Neural cell (in vitro differentiated cells): ENCODE measurements around the gene TMF1. TPM values are rescaled to one million over a fixed set of nuclear protein-coding genes. Genes with fewer than 3 reads are reported as not detected.
A peak's percentile ranks its signal among the peaks of the same experiment; 100 is the strongest.

Experiments used
- H2AFZ ChIP-seq: fragments of 200-600, 300-800 bp; sonication (generic), shearing (Covaris generic); 2 replicates; pipeline ENCODE4 v1.6.0; 2014; ENCODE audit warnings: low read depth, mild to moderate bottlenecking, antibody characterized with exemption, low read length, moderate library complexity
- H3F3A ChIP-seq: fragments of 200-600 bp; shearing (Covaris generic); 2 replicates; pipeline ENCODE4 v1.6.1; 2016; ENCODE audit warnings: mild to moderate bottlenecking, moderate library complexity, mixed read lengths, antibody characterized with exemption, low read length; ENCODE audit not compliant: insufficient read depth, poor library complexity, severe bottlenecking
- H3K27ac ChIP-seq: fragments of 200-600, 300-800 bp; sonication (generic), shearing (Covaris generic); 2 replicates; pipeline ENCODE4 v1.5.1; 2014; ENCODE audit warnings: mild to moderate bottlenecking, low read length, moderate library complexity
- H3K27me3 ChIP-seq: fragments of 300-800, 200-600 bp; sonication (generic), shearing (Covaris generic); 2 replicates; pipeline ENCODE4 v1.6.0; 2014; ENCODE audit warnings: mild to moderate bottlenecking, low read depth, low read length, moderate library complexity; ENCODE audit not compliant: insufficient read depth
- H3K36me3 ChIP-seq: fragments of 300-800, 200-600 bp; sonication (generic), shearing (Covaris generic); 2 replicates; pipeline ENCODE4 v1.5.1; 2014; ENCODE audit warnings: mild to moderate bottlenecking, antibody characterized with exemption, low read length, moderate library complexity; ENCODE audit not compliant: insufficient read depth
- H3K4me2 ChIP-seq: fragments of 300-800, 200-600 bp; sonication (generic), shearing (Covaris generic); 2 replicates; pipeline ENCODE4 v1.6.0; 2014; ENCODE audit warnings: mild to moderate bottlenecking, low read length
- H3K4me3 ChIP-seq: fragments of 300-800, 200-600 bp; sonication (generic), shearing (Covaris generic); 2 replicates; pipeline ENCODE4 v1.5.1; 2014; ENCODE audit warnings: mild to moderate bottlenecking, low read length, moderate library complexity
- H3K79me2 ChIP-seq: fragments of 200-600 bp; shearing (Covaris generic); replicated peaks from 2 replicates; pipeline ENCODE4 v1.6.0; 2014; ENCODE audit warnings: mild to moderate bottlenecking, low read length, moderate library complexity; ENCODE audit not compliant: insufficient read depth
- H3K9ac ChIP-seq: fragments of 300-800, 200-600 bp; sonication (generic), shearing (Covaris generic); 2 replicates; pipeline ENCODE4 v1.6.1; 2016; ENCODE audit warnings: mild to moderate bottlenecking, low read length, mixed read lengths
- H3K9me2 ChIP-seq: fragments of 200-600 bp; shearing (Covaris generic); 2 replicates; pipeline ENCODE4 v1.6.1; 2016; ENCODE audit warnings: mild to moderate bottlenecking, low read length, mixed read lengths; ENCODE audit not compliant: insufficient read depth
- H3K9me3 ChIP-seq: fragments of 200-600, 300-800 bp; sonication (generic), shearing (Covaris generic); 2 replicates; pipeline ENCODE4 v1.6.1; 2016; ENCODE audit warnings: mild to moderate bottlenecking, mixed run types, low read length, moderate library complexity, mixed read lengths
- H4K20me1 ChIP-seq: fragments of 200-600 bp; shearing (Covaris generic); 2 replicates; pipeline ENCODE4 v1.6.1; 2016; ENCODE audit warnings: mild to moderate bottlenecking, mixed run types; ENCODE audit not compliant: insufficient read depth
- CTCF ChIP-seq: fragments of 450-650 bp; IDR thresholded peaks from 2 replicates; pipeline ENCODE4 v1.5.1; 2014; ENCODE audit warnings: antibody characterized with exemption, mild to moderate bottlenecking, moderate library complexity; ENCODE audit not compliant: poor library complexity, severe bottlenecking
- EP300 ChIP-seq: fragments of 450-650 bp; conservative IDR thresholded peaks from 2 replicates; pipeline ENCODE4 v1.6.1; 2014; ENCODE audit warnings: antibody characterized with exemption, mild to moderate bottlenecking, moderate library complexity; ENCODE audit not compliant: poor library complexity, severe bottlenecking
- EZH2 ChIP-seq: fragments of 200-600, 300-800 bp; shearing (Covaris generic), sonication (generic); IDR thresholded peaks from 2 replicates; pipeline ENCODE4 v1.6.1; 2014; ENCODE audit warnings: antibody characterized with exemption, low read length, borderline replicate concordance, mild to moderate bottlenecking; ENCODE audit not compliant: insufficient read depth, poor library complexity, severe bottlenecking
- MXI1 ChIP-seq: fragments of 450-650 bp; conservative IDR thresholded peaks from 2 replicates; pipeline ENCODE4 v1.6.1; 2014; ENCODE audit warnings: antibody characterized with exemption, mild to moderate bottlenecking; ENCODE audit not compliant: poor library complexity, severe bottlenecking
- POLR2AphosphoS5 ChIP-seq: IDR thresholded peaks from 2 replicates; pipeline ENCODE4 v1.6.1; 2012
- RAD21 ChIP-seq: fragments of 450-650 bp; conservative IDR thresholded peaks from 2 replicates; pipeline ENCODE4 v1.6.1; 2014; ENCODE audit warnings: antibody characterized with exemption, mild to moderate bottlenecking, moderate library complexity
- REST ChIP-seq: IDR thresholded peaks from 2 replicates; pipeline ENCODE4 v1.6.1; 2012; ENCODE audit warnings: borderline replicate concordance
- SMC3 ChIP-seq: fragments of 450-650 bp; conservative IDR thresholded peaks from 2 replicates; pipeline ENCODE4 v1.6.1; 2014; ENCODE audit warnings: antibody characterized with exemption, mild to moderate bottlenecking, moderate library complexity; ENCODE audit not compliant: poor library complexity
- TAF1 ChIP-seq: IDR thresholded peaks from 2 replicates; pipeline ENCODE4 v1.6.1; 2012; ENCODE audit warnings: low read depth
- polyA minus RNA-seq: library from RNA; depleted of rRNA, polyadenylated mRNA; stranded (reverse); fragments of >200 nt; gene quantifications from 2 replicates; pipeline ENCODE4 v1.2.3, GENCODE V29; 2014
- polyA plus RNA-seq: library from polyadenylated mRNA; depleted of rRNA; stranded (reverse); fragments of >200 nt; gene quantifications from 2 replicates; pipeline ENCODE4 v1.2.3, GENCODE V29; 2014

Gene TMF1
- polyA plus RNA-seq (21.4 TPM in 2 replicates), polyA minus RNA-seq (57.9 and 65.1 TPM in 2 replicates)

- Histone ChIP-seq H4K20me1 (no peaks in the 10 kb centered on the region), H3K36me3 (peaks cover 8% of the 10 kb centered on the region), H3K9me3 (no peaks in the 10 kb centered on the region), H3K79me2 (peaks cover 19% of the 10 kb centered on the region), H3K27ac (peak within 1 kb of the TSS; percentile 86), H3K4me3 (peak within 1 kb of the TSS; percentile 81), H3K27me3 (no peaks in the 10 kb centered on the region), H3K9ac (peak within 1 kb of the TSS; percentile 92), H2AFZ (peak within 1 kb of the TSS; percentile 88), H3K9me2 (no peaks in the 10 kb centered on the region), H3K4me2 (peak within 1 kb of the TSS; percentile 83), H3F3A (no peaks in the 10 kb centered on the region)
- TF ChIP-seq MXI1 = peak; percentile 90
- peak; percentile 27 for TF ChIP-seq SMC3
- TF ChIP-seq TAF1 = peak; percentile 65
- peak; percentile 61 for TF ChIP-seq EP300
- no peak for TF ChIP-seq EZH2
- no peak for TF ChIP-seq REST
- TF ChIP-seq POLR2AphosphoS5 = peak; percentile 98
- no peak for TF ChIP-seq RAD21
- no peak for TF ChIP-seq CTCF
These were observed at the start of gene TMF1 for GRCh38 chr3:69051756-69052471. TMF1 (minus strand) TSS chr3:69052333; CDS start chr3:69052086, 247 bp downstream.

- Histone ChIP-seq H3K79me2 (no peaks in the 10 kb centered on the region), H3K9me3 (no peaks in the 10 kb centered on the region), H3K27ac (no peak overlapping the region), H3K27me3 (no peaks in the 10 kb centered on the region), H4K20me1 (no peaks in the 10 kb centered on the region), H2AFZ (no peak overlapping the region), H3K9ac (no peak overlapping the region), H3K36me3 (peaks cover 17% of the 10 kb centered on the region), H3F3A (no peaks in the 10 kb centered on the region), H3K4me3 (no peak overlapping the region), H3K9me2 (no peaks in the 10 kb centered on the region), H3K4me2 (no peak overlapping the region)
- TF ChIP-seq POLR2AphosphoS5 (no peak), TAF1 (no peak), EZH2 (no peak), EP300 (no peak), CTCF (no peak), SMC3 (no peak), MXI1 (no peak), REST (no peak), RAD21 (no peak)
These were observed 47.4 kb upstream of the TMF1 start for GRCh38 chr3:69099576-69099975.
